Measurements from ENCODE around the gene THY1. TPM values are rescaled to one million over a fixed set of nuclear protein-coding genes. Genes with fewer than 3 reads are reported as not detected.

THY1 gene
- total RNA-seq, 2 donors from 2014 or later, result 35.0 to 151 TPM

Other genes with a start within 250 kb of the THY1 start
- under 1 TPM in 1 of 2 donors, not detected in 1; 0.14 TPM for gene NHERF4, start 237.7 kb downstream of the THY1 start, total RNA-seq
- gene CBL, start 216.8 kb downstream of the THY1 start, total RNA-seq, result 10 to 100 TPM; 23.3 to 32.8 TPM
- 100 to 1,000 TPM; 528 to 559 TPM for gene MCAM, start 106.0 kb downstream of the THY1 start, total RNA-seq
- 10 to 100 TPM; 22.1 to 23.3 TPM for gene RNF26, start 88.6 kb downstream of the THY1 start, total RNA-seq
- 10 to 100 TPM; 57.7 to 63.0 TPM for gene C1QTNF5, start 82.3 kb downstream of the THY1 start, total RNA-seq
- not detected for gene MFRP, start 76.5 kb downstream of the THY1 start, total RNA-seq
- gene USP2, start 41.5 kb downstream of the THY1 start, total RNA-seq, result 10 to 100 TPM; 10.4 to 17.3 TPM

Data from posterior vena cava (tissue), 2 donors.